ENCODE results near the gene FIBCD1. TPM values are rescaled to one million over a fixed set of nuclear protein-coding genes. Genes with fewer than 3 reads are reported as not detected.
"Not testable (repeated sequence)": the region's sequence is repeated elsewhere in the genome, so short reads cannot be mapped to it uniquely, and the experiment has no call there.

Gene FIBCD1
- total and polyA plus RNA-seq, 11 donors, result 0.24 to 3.9 (median 1.3) TPM; not detected in 2

GRCh38 chr9:130913599-130914416 lies 25.2 kb downstream of the FIBCD1 start:
- H3K27me3 ChIP-seq, result peaks cover 0 to 15% (median 0%) of the 10 kb centered on the region in 9 donors
- H3K4me3 ChIP-seq, result peak overlapping the region in 1 of 12 donors; percentile 22
- WGBS, 4 donors, result 61 to 69% (median 67%) methylated on average over 16 to 23 of the region's 23 CpGs
- H3K36me3 ChIP-seq, result no peaks in the 10 kb centered on the region
- ATAC-seq, result no peak
- H3K27ac ChIP-seq, result no peak overlapping the region
- no peak for TF ChIP-seq CTCF (IDR thresholded peaks at IDR 0.05)
- TF ChIP-seq POLR2A (IDR thresholded peaks at IDR 0.05), result no peak
- no peak for DNase-seq
- H3K9me3 ChIP-seq, result no peaks in the 10 kb centered on the region
- H3K4me1 ChIP-seq, result peaks cover 0 to 2% (median 0%) of the 10 kb centered on the region in 12 donors
- intact Hi-C loops (cut with DNase I), result no loop called here

GRCh38 chr9:130912932-130913598 lies 26.0 kb downstream of the FIBCD1 start:
- H3K27me3 ChIP-seq, result peaks cover 0 to 15% (median 0%) of the 10 kb centered on the region in 9 donors

GRCh38 chr9:130911254-130912049 lies 27.6 kb downstream of the FIBCD1 start:
- TF ChIP-seq POLR2A (IDR thresholded peaks at IDR 0.05), result no peak
- TF ChIP-seq CTCF (IDR thresholded peaks at IDR 0.05), result no peak
- H3K27ac ChIP-seq, result no peak overlapping the region
- no peak overlapping the region for H3K4me3 ChIP-seq
- DNase-seq, result no peak
- no peak for ATAC-seq
- no peaks in the 10 kb centered on the region for H3K36me3 ChIP-seq
- H3K9me3 ChIP-seq, result no peaks in the 10 kb centered on the region
- intact Hi-C loops (cut with DNase I), result no loop called here
- H3K4me1 ChIP-seq, result no peaks in the 10 kb centered on the region
- 86 to 91% (median 90%) methylated on average over 17 to 26 of the region's 26 CpGs for WGBS, 4 donors
- peaks cover 0 to 11% (median 0%) of the 10 kb centered on the region in 9 donors for H3K27me3 ChIP-seq

More at GRCh38 chr9:130912932-130913598, 26.0 kb downstream of the FIBCD1 start:
- no peak for DNase-seq
- H3K9me3 ChIP-seq, result no peaks in the 10 kb centered on the region
- H3K27ac ChIP-seq, result no peak overlapping the region
- H3K4me3 ChIP-seq, result peak overlapping the region in 1 of 12 donors; percentile 22
- intact Hi-C loops (cut with DNase I), result no loop called here
- TF ChIP-seq CTCF (IDR thresholded peaks at IDR 0.05) (no peak), POLR2A (IDR thresholded peaks at IDR 0.05) (no peak)
- no peaks in the 10 kb centered on the region for H3K4me1 ChIP-seq
- peak in 2 of 4 donors; percentile 10 to 25 for ATAC-seq
- 64 to 74% (median 68%) methylated on average over 36 to 38 of the region's 38 CpGs for whole genome bisulfite sequencing, 4 donors
- no peaks in the 10 kb centered on the region for H3K36me3 ChIP-seq

GRCh38 chr9:130910670-130911069 lies 28.4 kb downstream of the FIBCD1 start:
- not testable (repeated sequence) for ATAC-seq

GRCh38 chr9:130910041-130910440 lies 29.0 kb downstream of the FIBCD1 start:
- 89 to 97% (median 94%) methylated on average over 18 to 27 of the region's 27 CpGs for WGBS, 4 donors
- ATAC-seq; H3K36me3 ChIP-seq; H3K4me3 ChIP-seq; intact Hi-C loops (cut with DNase I); H3K9me3 ChIP-seq; DNase-seq; H3K4me1 ChIP-seq; H3K27ac ChIP-seq: not testable (repeated sequence)
- H3K27me3 ChIP-seq, result peaks cover 0 to 17% (median 0%) of the 10 kb centered on the region in 9 donors

More at GRCh38 chr9:130910670-130911069, 28.4 kb downstream of the FIBCD1 start:
- DNase-seq; H3K4me3 ChIP-seq; H3K36me3 ChIP-seq; H3K9me3 ChIP-seq; H3K27ac ChIP-seq; intact Hi-C loops (cut with DNase I); H3K4me1 ChIP-seq: not testable (repeated sequence)
- 53 to 70% (median 58%) methylated on average over 1 of the region's 1 CpG for WGBS, 4 donors
- H3K27me3 ChIP-seq, result peaks cover 0 to 11% (median 0%) of the 10 kb centered on the region in 9 donors
